GM12891 (cell line): Measurements from ENCODE around the gene MLST8.

ENCODE experiments used
- DNase-seq: peaks from one replicate; pipeline ENCODE4 v3.0.0; 2011; ENCODE audit warnings: low spot score; ENCODE audit not compliant: insufficient read length
- FAIRE-seq: peaks from 2 replicates; lab custom pipeline; 2011; peaks lifted over from hg19 to GRCh38; lab: Jason Lieb, UNC
- PAX5 ChIP-seq: IDR thresholded peaks from 2 replicates; pipeline ENCODE4 v1.6.1; 2011; ENCODE audit warnings: low read length, moderate library complexity, mild to moderate bottlenecking; ENCODE audit not compliant: insufficient read depth, severe bottlenecking
- POLR2A ChIP-seq: IDR thresholded peaks from 2 replicates; pipeline ENCODE4 v1.6.1; 2011; ENCODE audit warnings: low read depth, low read length, control low read depth
- POLR2AphosphoS5 ChIP-seq: IDR thresholded peaks from 2 replicates; pipeline ENCODE4 v1.6.1; 2011; ENCODE audit warnings: low read depth, low read length, control low read depth
- POU2F2 ChIP-seq: IDR thresholded peaks from 2 replicates; pipeline ENCODE4 v1.6.1; 2011; ENCODE audit warnings: low read depth, mild to moderate bottlenecking, control low read depth, low read length, moderate library complexity
- SPI1 ChIP-seq: IDR thresholded peaks from 2 replicates; pipeline ENCODE4 v1.6.1; 2011; ENCODE audit warnings: low read depth, low read length, control low read depth
- TAF1 ChIP-seq: IDR thresholded peaks from 2 replicates; pipeline ENCODE4 v1.6.1; 2011; ENCODE audit warnings: low read depth, low read length, control low read depth

MLST8 gene

GRCh38 chr16:2180461-2180860 is 24.8 kb upstream of the MLST8 start:
- TF ChIP-seq TAF1 (no peak), PAX5 (no peak), POU2F2 (no peak), SPI1 (no peak), POLR2A (no peak), POLR2AphosphoS5 (no peak)
- FAIRE-seq (no peak), DNase-seq (no peak)

DNA sequence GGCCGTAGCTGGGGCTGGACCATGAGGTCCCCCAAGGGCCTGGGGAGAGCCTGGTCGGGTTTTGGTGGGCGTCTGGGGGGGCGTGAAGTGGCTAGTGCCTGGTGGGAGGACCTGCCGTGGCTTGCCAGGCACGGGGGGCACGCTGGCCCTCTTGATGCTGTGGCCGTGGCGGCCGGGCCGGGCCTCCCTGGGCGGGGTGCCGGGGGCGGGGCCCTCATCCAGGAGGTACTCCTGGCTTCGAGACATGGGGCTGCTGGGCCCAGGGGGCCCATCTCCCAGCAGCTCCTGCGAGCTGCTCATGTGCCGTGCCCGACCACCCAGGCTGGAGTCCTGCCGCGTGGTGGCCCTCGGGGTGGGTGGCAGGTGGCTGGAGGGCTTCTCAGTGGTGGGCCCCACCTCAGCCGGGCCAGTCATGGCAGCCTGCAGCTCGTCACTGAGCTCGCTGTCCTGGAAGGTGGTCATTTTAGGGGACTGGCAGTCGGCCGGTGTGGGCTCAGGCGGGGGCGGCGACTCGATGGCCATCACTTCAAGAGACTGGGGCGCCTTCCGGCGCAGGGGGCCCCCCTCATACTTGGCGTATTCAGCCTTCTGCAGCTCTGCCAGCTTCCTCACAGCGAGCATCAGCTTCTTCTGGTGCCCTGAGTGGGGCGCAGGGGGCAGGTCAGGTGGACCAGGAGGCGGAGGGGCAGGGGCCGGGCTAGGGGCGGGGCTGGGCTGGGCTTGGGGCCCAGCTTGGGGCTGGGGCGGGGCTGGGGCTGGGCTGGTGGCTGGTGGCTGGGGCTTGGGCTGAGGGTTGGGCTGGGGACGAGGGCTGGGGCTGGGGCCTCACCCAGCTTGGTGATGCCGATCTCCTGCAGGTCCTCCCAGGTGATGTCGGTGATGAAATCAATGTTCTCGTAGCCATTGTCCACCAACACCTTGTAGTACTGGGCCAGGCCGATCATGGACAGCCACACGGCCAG is 24.0 kb upstream of the MLST8 start:
- FAIRE-seq (no peak), DNase-seq (no peak)
- no peak for TF ChIP-seq POLR2AphosphoS5
- no peak for TF ChIP-seq SPI1
- TF ChIP-seq PAX5: no peak
- TF ChIP-seq TAF1: no peak
- TF ChIP-seq POLR2A: no peak
- no peak for TF ChIP-seq POU2F2

- DNase-seq: no peak
- TF ChIP-seq POU2F2 (no peak), PAX5 (no peak), POLR2AphosphoS5 (no peak), TAF1 (no peak), POLR2A (no peak), SPI1 (no peak)
- FAIRE-seq: no peak
These were observed 23.3 kb upstream of the MLST8 start for GRCh38 chr16:2181952-2182351.

GRCh38 chr16:2183671-2184070 is 21.6 kb upstream of the MLST8 start:
- TF ChIP-seq POU2F2 (no peak), SPI1 (no peak), POLR2AphosphoS5 (no peak), PAX5 (no peak), TAF1 (no peak), POLR2A (no peak)
- no peak for FAIRE-seq

GRCh38 chr16:2184346-2184745 is 20.9 kb upstream of the MLST8 start:
- TF ChIP-seq PAX5 (no peak), TAF1 (no peak), SPI1 (no peak), POLR2A (no peak), POLR2AphosphoS5 (no peak), POU2F2 (no peak)
- FAIRE-seq (no peak), DNase-seq (no peak)

More at GRCh38 chr16:2183671-2184070, 21.6 kb upstream of the MLST8 start:
- no peak for DNase-seq

GRCh38 chr16:2184962-2185361 is 20.3 kb upstream of the MLST8 start:
- no peak for TF ChIP-seq POLR2A
- no peak for TF ChIP-seq TAF1
- TF ChIP-seq PAX5: no peak
- TF ChIP-seq SPI1: no peak
- no peak for TF ChIP-seq POU2F2
- no peak for TF ChIP-seq POLR2AphosphoS5
- FAIRE-seq (no peak), DNase-seq (no peak)

GRCh38 chr16:2186064-2186463 is 19.2 kb upstream of the MLST8 start:
- TF ChIP-seq SPI1 (no peak), PAX5 (no peak), POLR2AphosphoS5 (no peak), POLR2A (no peak), POU2F2 (no peak), TAF1 (no peak)
- no peak for FAIRE-seq
- no peak for DNase-seq

DNA sequence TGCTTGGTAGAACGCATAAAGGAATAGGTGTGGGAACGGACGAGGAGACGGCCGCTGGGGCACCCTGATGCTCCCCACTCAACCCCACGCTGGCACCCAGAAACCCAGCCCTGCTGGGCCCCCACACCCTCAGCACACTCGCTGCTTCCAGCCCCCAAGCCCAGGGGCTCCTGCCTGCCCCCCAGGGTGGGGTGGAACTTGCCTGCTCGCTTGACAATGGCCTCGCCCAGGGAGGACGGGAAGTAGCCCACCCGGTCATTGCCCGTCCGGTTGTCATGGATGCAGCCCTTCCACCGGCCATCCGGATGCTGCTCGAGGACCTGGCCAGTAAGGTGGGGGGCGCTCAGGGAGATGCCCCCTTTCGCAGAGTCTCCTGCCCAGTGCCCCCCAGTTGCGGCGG is 18.7 kb upstream of the MLST8 start:
- FAIRE-seq (no peak), DNase-seq (no peak)
- no peak for TF ChIP-seq SPI1
- TF ChIP-seq TAF1: no peak
- no peak for TF ChIP-seq POLR2A
- no peak for TF ChIP-seq POU2F2
- no peak for TF ChIP-seq POLR2AphosphoS5
- no peak for TF ChIP-seq PAX5

GRCh38 chr16:2187212-2187611 is 18.0 kb upstream of the MLST8 start:
- DNase-seq (no peak), FAIRE-seq (no peak)
- no peak for TF ChIP-seq PAX5

DNA sequence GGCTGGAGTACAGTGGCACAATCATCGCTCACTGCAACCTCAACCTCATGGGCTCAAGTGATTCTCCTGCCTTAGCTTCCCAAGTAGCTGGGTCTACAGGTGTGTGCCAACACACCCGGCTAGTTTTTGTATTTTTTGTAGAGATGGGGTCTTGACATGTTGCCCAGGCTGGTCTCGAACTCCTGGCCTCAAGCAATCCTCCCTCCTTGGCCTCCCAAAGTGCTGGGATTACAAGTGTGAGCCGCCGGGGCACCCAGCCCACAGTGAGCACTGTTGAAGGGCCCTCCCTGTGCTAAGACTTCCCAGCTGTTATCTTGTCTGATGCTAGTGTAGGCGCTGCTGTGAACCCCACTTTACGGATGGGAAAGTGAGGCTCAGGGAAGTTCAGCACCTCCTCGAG is 16.9 kb upstream of the MLST8 start:
- DNase-seq (no peak), FAIRE-seq (no peak)
- TF ChIP-seq POU2F2: no peak
